Measurements from ENCODE around the gene COA4.

DNA sequence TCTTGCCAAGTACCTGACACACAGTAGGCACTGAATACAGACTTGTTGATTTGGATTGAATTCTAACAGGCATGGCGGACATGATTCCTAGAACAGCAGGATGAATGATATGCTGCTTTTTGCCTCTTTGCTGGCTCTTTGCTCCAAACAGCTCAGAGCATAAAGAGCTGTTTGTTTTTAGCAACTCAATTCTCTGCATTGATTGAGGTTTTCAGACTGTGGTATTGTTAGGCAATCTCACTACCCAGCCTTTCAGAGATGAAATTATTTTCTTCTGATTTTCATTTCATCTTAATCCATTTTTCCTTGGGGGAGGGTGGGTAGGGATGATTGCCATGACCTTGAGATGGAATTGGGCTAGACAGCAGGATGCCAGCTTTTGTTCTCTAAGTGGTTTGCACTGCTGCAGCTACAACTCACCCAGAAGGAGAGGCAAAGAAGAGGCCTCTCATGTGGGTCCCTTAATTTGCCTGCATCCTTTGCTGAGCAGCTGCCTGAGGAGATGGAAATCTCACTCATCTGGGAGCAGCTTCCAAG lies 20.5 kb downstream of the COA4 start:
- TF ChIP-seq, protein P1, sequence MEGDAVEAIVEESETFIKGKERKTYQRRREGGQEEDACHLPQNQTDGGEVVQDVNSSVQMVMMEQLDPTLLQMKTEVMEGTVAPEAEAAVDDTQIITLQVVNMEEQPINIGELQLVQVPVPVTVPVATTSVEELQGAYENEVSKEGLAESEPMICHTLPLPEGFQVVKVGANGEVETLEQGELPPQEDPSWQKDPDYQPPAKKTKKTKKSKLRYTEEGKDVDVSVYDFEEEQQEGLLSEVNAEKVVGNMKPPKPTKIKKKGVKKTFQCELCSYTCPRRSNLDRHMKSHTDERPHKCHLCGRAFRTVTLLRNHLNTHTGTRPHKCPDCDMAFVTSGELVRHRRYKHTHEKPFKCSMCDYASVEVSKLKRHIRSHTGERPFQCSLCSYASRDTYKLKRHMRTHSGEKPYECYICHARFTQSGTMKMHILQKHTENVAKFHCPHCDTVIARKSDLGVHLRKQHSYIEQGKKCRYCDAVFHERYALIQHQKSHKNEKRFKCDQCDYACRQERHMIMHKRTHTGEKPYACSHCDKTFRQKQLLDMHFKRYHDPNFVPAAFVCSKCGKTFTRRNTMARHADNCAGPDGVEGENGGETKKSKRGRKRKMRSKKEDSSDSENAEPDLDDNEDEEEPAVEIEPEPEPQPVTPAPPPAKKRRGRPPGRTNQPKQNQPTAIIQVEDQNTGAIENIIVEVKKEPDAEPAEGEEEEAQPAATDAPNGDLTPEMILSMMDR (IDR thresholded peaks at IDR 0.05), result no peak
- TF ChIP-seq POLR2A (IDR thresholded peaks at IDR 0.05), result no peak

All from upper lobe of left lung (tissue), 4 donors.